ENCODE data around the gene NAXD.

NAXD gene

DNA sequence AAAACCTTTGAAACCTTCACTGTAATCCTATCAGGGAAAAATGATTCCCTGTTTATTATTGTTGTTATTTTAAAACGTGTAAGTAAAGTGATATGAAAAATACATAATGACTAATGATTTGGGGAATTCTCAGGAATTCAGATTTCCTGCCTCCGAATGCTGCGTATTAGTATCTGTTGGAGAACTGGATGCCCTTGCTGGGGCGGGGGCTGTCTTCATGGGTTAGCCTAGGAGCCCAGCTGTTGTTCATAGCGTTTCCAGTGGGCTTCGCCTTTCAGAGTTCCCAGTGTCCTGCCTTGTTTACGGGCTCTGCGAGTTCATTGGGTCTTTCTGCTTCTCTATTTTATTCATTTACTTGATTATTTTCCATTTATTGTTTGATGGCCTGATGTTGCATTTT, 18.4 kb downstream of the NAXD start:
- Histone ChIP-seq H3K36me3 (ENCODE audit: insufficient read depth, low read length) (peaks cover 49% of the 10 kb centered on the region), H3K27ac (ENCODE audit: low read depth, low read length) (no peak overlapping the region), H3K4me3 (ENCODE audit: low read depth in 1 of 2, low read length in 2 of 2) (no peak overlapping the region), H3K27me3 (ENCODE audit: control insufficient read depth in 1 of 2, insufficient read depth in 2 of 2, low read length in 2 of 2) (no peaks in the 10 kb centered on the region), H3K4me1 (ENCODE audit: insufficient read depth, low read length) (peaks cover 23% of the 10 kb centered on the region), H3K9ac (ENCODE audit: low read length) (no peak overlapping the region), H3K9me3 (ENCODE audit: low read length) (no peaks in the 10 kb centered on the region)

GRCh38 chr13:110634558-110634957, 19.2 kb downstream of the NAXD start:
- Histone ChIP-seq H3K9ac (ENCODE audit: low read length) (no peak overlapping the region), H3K36me3 (ENCODE audit: insufficient read depth, low read length) (peaks cover 56% of the 10 kb centered on the region), H3K9me3 (ENCODE audit: low read length) (no peaks in the 10 kb centered on the region), H3K4me3 (ENCODE audit: low read depth in 1 of 2, low read length in 2 of 2) (no peak overlapping the region), H3K27ac (ENCODE audit: low read depth, low read length) (no peak overlapping the region), H3K27me3 (ENCODE audit: control insufficient read depth in 1 of 2, insufficient read depth in 2 of 2, low read length in 2 of 2) (no peaks in the 10 kb centered on the region), H3K4me1 (ENCODE audit: insufficient read depth, low read length) (peaks cover 15% of the 10 kb centered on the region)

- H3K27me3 ChIP-seq (ENCODE audit: control insufficient read depth in 1 of 2, insufficient read depth in 2 of 2, low read length in 2 of 2): no peaks in the 10 kb centered on the region
- no peak overlapping the region for H3K27ac ChIP-seq (ENCODE audit: low read depth, low read length)
- H3K4me3 ChIP-seq (ENCODE audit: low read depth in 1 of 2, low read length in 2 of 2): no peak overlapping the region
- H3K36me3 ChIP-seq (ENCODE audit: insufficient read depth, low read length): peaks cover 65% of the 10 kb centered on the region
- peaks cover 6% of the 10 kb centered on the region for H3K4me1 ChIP-seq (ENCODE audit: insufficient read depth, low read length)
- H3K9me3 ChIP-seq (ENCODE audit: low read length): no peaks in the 10 kb centered on the region
- H3K9ac ChIP-seq (ENCODE audit: low read length): no peak overlapping the region
Observed at GRCh38 chr13:110635405-110636002, 20.2 kb downstream of the NAXD start.

DNA sequence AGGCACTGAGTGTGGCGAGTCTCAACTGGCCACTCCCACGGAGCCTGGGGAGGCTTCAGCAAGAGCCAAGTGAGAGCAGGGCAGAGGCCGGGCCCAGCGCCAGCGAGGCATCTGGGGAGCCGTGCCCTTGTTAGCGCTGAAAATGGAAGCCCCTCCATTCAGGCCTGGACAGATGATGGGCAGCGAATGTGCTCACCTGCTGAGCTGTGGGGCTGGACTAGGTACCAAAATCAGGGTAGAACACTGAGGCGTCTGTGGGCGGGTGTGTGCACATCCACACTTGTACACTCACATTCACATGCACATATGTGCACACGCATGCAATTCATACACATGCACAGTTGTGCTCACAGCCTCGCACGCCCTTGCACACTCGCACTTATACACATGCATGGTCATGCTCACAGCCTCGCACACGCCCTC, 20.7 kb downstream of the NAXD start:
- H3K36me3 ChIP-seq (ENCODE audit: insufficient read depth, low read length): peaks cover 69% of the 10 kb centered on the region
- H3K9ac ChIP-seq (ENCODE audit: low read length): no peak overlapping the region
- peaks cover 5% of the 10 kb centered on the region for H3K4me1 ChIP-seq (ENCODE audit: insufficient read depth, low read length)

DNA sequence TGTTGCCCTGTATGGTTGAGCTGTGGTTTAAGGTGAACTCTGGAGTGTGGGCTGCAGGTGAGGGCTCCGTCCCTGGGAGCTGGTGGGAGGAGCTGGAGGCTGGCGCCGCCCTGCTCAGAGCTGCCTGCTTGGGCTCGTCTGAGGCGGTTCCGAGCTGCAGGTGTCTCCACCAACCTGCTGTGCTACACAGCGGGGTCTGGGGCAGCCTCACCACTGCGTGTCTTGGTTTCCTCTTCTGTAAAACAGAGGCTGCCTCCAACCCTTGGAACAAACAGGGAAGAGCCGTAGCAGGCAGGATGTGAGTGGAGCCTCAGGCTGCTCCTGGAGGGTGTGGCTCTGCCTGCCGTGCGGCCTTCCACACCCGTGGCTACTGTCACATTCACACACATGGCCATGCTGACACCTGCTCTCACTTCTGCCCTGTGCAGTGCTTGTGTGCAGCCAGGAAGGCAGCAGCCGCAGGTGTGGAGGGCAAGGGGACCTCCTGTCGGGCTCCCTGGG, 21.4 kb downstream of the NAXD start:
- Histone ChIP-seq H3K9ac (ENCODE audit: low read length) (no peak overlapping the region), H3K4me3 (ENCODE audit: low read depth in 1 of 2, low read length in 2 of 2) (no peak overlapping the region), H3K4me1 (ENCODE audit: insufficient read depth, low read length) (peaks cover 9% of the 10 kb centered on the region), H3K9me3 (ENCODE audit: low read length) (no peaks in the 10 kb centered on the region), H3K27ac (ENCODE audit: low read depth, low read length) (no peak overlapping the region), H3K36me3 (ENCODE audit: insufficient read depth, low read length) (peaks cover 73% of the 10 kb centered on the region), H3K27me3 (ENCODE audit: control insufficient read depth in 1 of 2, insufficient read depth in 2 of 2, low read length in 2 of 2) (no peaks in the 10 kb centered on the region)

More for the DNA sequence above, 20.7 kb downstream of the NAXD start:
- no peaks in the 10 kb centered on the region for H3K9me3 ChIP-seq (ENCODE audit: low read length)
- H3K27me3 ChIP-seq (ENCODE audit: control insufficient read depth in 1 of 2, insufficient read depth in 2 of 2, low read length in 2 of 2): no peaks in the 10 kb centered on the region
- no peak overlapping the region for H3K4me3 ChIP-seq (ENCODE audit: low read depth in 1 of 2, low read length in 2 of 2)
- H3K27ac ChIP-seq (ENCODE audit: low read depth, low read length): no peak overlapping the region

DNA sequence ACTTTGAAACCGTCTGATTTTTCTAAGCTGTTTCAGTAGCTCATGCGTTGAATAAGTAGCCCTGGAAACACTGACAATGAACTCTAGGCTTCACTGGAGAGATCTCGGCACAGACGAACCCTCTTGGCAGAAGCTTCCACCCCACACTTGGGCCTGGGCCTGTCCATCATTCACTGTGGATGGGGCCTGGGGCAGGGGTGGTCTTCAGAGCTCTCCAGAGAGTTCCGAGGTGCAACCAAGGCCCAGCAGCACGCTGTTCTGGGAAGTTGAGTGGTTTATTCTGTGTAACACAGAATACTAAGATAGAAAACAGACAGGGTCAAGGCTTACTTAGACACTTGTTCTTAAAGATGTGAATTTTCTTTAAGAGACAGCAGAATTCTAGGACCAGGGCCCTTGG, 21.9 kb downstream of the NAXD start:
- no peak overlapping the region for H3K9ac ChIP-seq (ENCODE audit: low read length)
- no peaks in the 10 kb centered on the region for H3K27me3 ChIP-seq (ENCODE audit: control insufficient read depth in 1 of 2, insufficient read depth in 2 of 2, low read length in 2 of 2)
- H3K36me3 ChIP-seq (ENCODE audit: insufficient read depth, low read length): peaks cover 73% of the 10 kb centered on the region
- H3K27ac ChIP-seq (ENCODE audit: low read depth, low read length): no peak overlapping the region
- peaks cover 9% of the 10 kb centered on the region for H3K4me1 ChIP-seq (ENCODE audit: insufficient read depth, low read length)
- H3K9me3 ChIP-seq (ENCODE audit: low read length): no peaks in the 10 kb centered on the region
- H3K4me3 ChIP-seq (ENCODE audit: low read depth in 1 of 2, low read length in 2 of 2): no peak overlapping the region

- no peak overlapping the region for H3K27ac ChIP-seq (ENCODE audit: low read depth, low read length)
- no peak overlapping the region for H3K9ac ChIP-seq (ENCODE audit: low read length)
- H3K36me3 ChIP-seq (ENCODE audit: insufficient read depth, low read length): peaks cover 78% of the 10 kb centered on the region
- no peak overlapping the region for H3K4me3 ChIP-seq (ENCODE audit: low read depth in 1 of 2, low read length in 2 of 2)
- no peaks in the 10 kb centered on the region for H3K9me3 ChIP-seq (ENCODE audit: low read length)
- no peaks in the 10 kb centered on the region for H3K27me3 ChIP-seq (ENCODE audit: control insufficient read depth in 1 of 2, insufficient read depth in 2 of 2, low read length in 2 of 2)
- H3K4me1 ChIP-seq (ENCODE audit: insufficient read depth, low read length): peaks cover 9% of the 10 kb centered on the region
Observed at GRCh38 chr13:110637747-110638146, 22.4 kb downstream of the NAXD start.

GRCh38 chr13:110638257-110638656, 22.9 kb downstream of the NAXD start:
- H3K4me3 ChIP-seq (ENCODE audit: low read depth in 1 of 2, low read length in 2 of 2): no peak overlapping the region
- H3K27ac ChIP-seq (ENCODE audit: low read depth, low read length): no peak overlapping the region
- H3K9me3 ChIP-seq (ENCODE audit: low read length): no peaks in the 10 kb centered on the region
- H3K4me1 ChIP-seq (ENCODE audit: insufficient read depth, low read length): peaks cover 9% of the 10 kb centered on the region
- H3K36me3 ChIP-seq (ENCODE audit: insufficient read depth, low read length): peaks cover 83% of the 10 kb centered on the region
- H3K27me3 ChIP-seq (ENCODE audit: control insufficient read depth in 1 of 2, insufficient read depth in 2 of 2, low read length in 2 of 2): no peaks in the 10 kb centered on the region
- no peak overlapping the region for H3K9ac ChIP-seq (ENCODE audit: low read length)

DNA sequence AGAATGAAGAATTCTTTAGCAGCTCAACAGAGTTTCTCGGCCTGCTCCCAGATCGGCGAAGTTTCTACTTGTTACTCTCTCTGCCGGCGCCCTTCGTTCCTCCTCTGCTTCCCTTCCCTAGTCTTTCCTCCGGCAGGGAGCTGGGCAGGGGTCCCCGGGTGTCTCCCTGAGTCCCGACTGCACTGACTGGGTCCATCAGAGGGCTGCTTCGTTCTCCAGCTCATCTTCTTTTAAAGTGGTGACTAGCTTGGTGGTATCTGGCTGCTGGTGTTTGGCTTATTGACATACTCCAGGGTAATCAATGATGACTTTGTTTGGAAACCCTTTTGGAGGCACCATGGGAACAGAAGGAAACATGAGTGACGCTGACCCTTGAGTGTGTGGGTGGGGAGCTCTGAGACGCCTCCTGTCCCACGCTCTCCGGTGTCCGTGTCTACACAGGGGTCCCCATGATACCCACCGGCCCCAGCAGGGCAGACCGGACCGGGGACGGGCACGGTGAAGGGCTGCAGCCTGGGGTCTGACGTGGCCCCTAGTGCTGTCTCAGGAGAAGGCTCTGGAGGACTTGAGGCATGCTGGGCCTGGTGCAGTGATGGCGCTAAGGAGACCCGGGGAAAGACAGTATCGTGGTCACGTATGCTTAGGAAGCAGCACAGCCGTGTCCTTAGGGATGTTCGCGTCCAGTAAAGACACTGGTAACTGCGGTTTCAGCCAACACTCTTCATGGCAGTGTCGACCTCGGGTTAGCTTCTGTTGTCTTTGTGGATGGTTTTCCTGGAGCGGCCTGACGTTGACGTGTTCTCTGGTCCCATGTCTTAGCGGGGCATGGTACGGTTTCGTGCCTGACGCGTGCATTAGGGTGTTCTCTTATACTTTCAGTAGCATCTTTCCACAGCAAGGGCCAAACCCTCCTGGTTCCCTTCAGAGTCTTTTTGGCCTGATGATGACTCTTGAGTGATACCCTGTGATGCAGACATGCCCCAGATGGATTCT, 23.8 kb downstream of the NAXD start:
- H3K36me3 ChIP-seq (ENCODE audit: insufficient read depth, low read length): peaks cover 90% of the 10 kb centered on the region

DNA sequence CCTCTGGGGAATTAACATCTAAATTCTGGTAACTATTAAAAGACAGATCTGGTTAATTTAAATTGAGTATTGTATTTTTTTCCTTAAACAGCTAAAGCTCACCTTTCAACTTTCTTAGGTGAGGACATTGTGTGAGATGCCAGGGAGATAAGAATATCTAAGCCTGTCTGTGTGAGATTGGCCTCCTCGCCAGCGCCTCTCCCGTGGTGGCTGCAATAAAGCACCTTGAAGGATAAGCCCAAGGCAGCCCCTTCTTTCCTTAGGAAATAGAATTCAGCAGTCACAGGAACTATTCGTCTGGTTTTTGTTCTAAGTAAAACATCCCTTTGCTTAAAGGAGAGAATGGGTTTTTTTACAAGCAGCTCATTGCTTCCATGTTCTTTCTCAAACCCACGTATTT, 24.6 kb downstream of the NAXD start:
- no peaks in the 10 kb centered on the region for H3K27me3 ChIP-seq (ENCODE audit: control insufficient read depth in 1 of 2, insufficient read depth in 2 of 2, low read length in 2 of 2)
- H3K4me3 ChIP-seq (ENCODE audit: low read depth in 1 of 2, low read length in 2 of 2): no peak overlapping the region
- H3K4me1 ChIP-seq (ENCODE audit: insufficient read depth, low read length): peaks cover 17% of the 10 kb centered on the region
- no peak overlapping the region for H3K9ac ChIP-seq (ENCODE audit: low read length)
- H3K27ac ChIP-seq (ENCODE audit: low read depth, low read length): no peak overlapping the region
- H3K36me3 ChIP-seq (ENCODE audit: insufficient read depth, low read length): peaks cover 84% of the 10 kb centered on the region
- H3K9me3 ChIP-seq (ENCODE audit: low read length): no peaks in the 10 kb centered on the region

More for the DNA sequence above, 23.8 kb downstream of the NAXD start:
- Histone ChIP-seq H3K27me3 (ENCODE audit: control insufficient read depth in 1 of 2, insufficient read depth in 2 of 2, low read length in 2 of 2) (no peaks in the 10 kb centered on the region), H3K9ac (ENCODE audit: low read length) (no peak overlapping the region), H3K27ac (ENCODE audit: low read depth, low read length) (no peak overlapping the region), H3K4me3 (ENCODE audit: low read depth in 1 of 2, low read length in 2 of 2) (no peak overlapping the region), H3K4me1 (ENCODE audit: insufficient read depth, low read length) (peaks cover 9% of the 10 kb centered on the region), H3K9me3 (ENCODE audit: low read length) (no peaks in the 10 kb centered on the region)

- Histone ChIP-seq H3K9me3 (ENCODE audit: low read length) (no peaks in the 10 kb centered on the region), H3K4me3 (ENCODE audit: low read depth in 1 of 2, low read length in 2 of 2) (no peak overlapping the region), H3K36me3 (ENCODE audit: insufficient read depth, low read length) (peaks cover 77% of the 10 kb centered on the region), H3K27me3 (ENCODE audit: control insufficient read depth in 1 of 2, insufficient read depth in 2 of 2, low read length in 2 of 2) (no peaks in the 10 kb centered on the region), H3K9ac (ENCODE audit: low read length) (no peak overlapping the region), H3K27ac (ENCODE audit: low read depth, low read length) (peak overlapping the region; percentile 19), H3K4me1 (ENCODE audit: insufficient read depth, low read length) (peaks cover 22% of the 10 kb centered on the region)
Observed at GRCh38 chr13:110640591-110641029, 25.3 kb downstream of the NAXD start.
